B cell (primary cell): ENCODE results near the gene YARS1. TPM values are rescaled to one million over a fixed set of nuclear protein-coding genes. Genes with fewer than 3 reads are reported as not detected.

Experiments used
- ATAC-seq: fragments of 200-7000 bp; cut with Tn5 transposase; one replicate; pipeline ENCODE4 v1.10.0; 2021; ENCODE audit warnings: low read depth, mild to moderate bottlenecking, moderate number of reproducible peaks, moderate library complexity
- CTCF ChIA-PET: fragments of 350-600 bp; sonication (Branson Sonifier 250); formaldehyde crosslinking; loops from one replicate; lab custom pipeline; 2021; ENCODE audit warnings: antibody characterized with exemption, inconsistent platforms; lab: Charles Lee
- POLR2A ChIA-PET: fragments of 350-600 bp; sonication (Branson Sonifier 250); formaldehyde crosslinking; loops from one replicate; lab custom pipeline; 2021; ENCODE audit warnings: antibody characterized with exemption; lab: Charles Lee
- DNase-seq: peaks from one replicate; pipeline ENCODE4 v3.0.0; 2013
- H2AFZ ChIP-seq: 2 replicates; pipeline ENCODE4 v1.6.1; 2012; ENCODE audit warnings: mild to moderate bottlenecking, low read depth, low read length; ENCODE audit not compliant: insufficient read depth, poor library complexity, severe bottlenecking
- H3K27ac ChIP-seq, 2 donors: 1 replicate in 1 of 2; 2 replicates in 1 of 2; pipeline ENCODE4 v1.5.1; 2012 to 2013; ENCODE audit warnings: low read length in 2 of 2, mild to moderate bottlenecking in 2 of 2, moderate library complexity in 1 of 2
- H3K27me3 ChIP-seq, 4 experiments: fragments of 200-600 bp in 1 of 4; sonication (generic) in 1 of 4; replicated peaks in 1 of 4; 1 replicate in 2 of 4; 2 replicates in 2 of 4; pipeline versions ENCODE4 v1.6.1 to v1.7.0; 2013 to 2016; ENCODE audit warnings: low read length in 3 of 4, mild to moderate bottlenecking in 2 of 4, mixed read lengths in 1 of 4, moderate library complexity in 1 of 4; ENCODE audit not compliant: insufficient read depth in 4 of 4, control insufficient read depth in 3 of 4; ENCODE audit errors: control extremely low read depth in 1 of 4
- H3K36me3 ChIP-seq, 2 experiments: replicated peaks in 1 of 2; 1 replicate in 1 of 2; 2 replicates in 1 of 2; pipeline versions ENCODE4 v1.6.1 to v1.7.1; 2013; ENCODE audit warnings: low read length in 1 of 2; ENCODE audit not compliant: insufficient read depth in 2 of 2, control insufficient read depth in 1 of 2; ENCODE audit errors: control extremely low read depth in 1 of 2, extremely low read depth in 1 of 2
- H3K4me1 ChIP-seq, 2 donors: fragments of 200-600 bp in 1 of 2; sonication (generic) in 1 of 2; 1 replicate in 1 of 2; 2 replicates in 1 of 2; pipeline versions ENCODE4 v1.5.1 to v1.6.1; 2013 to 2017; ENCODE audit warnings: low read length in 2 of 2; ENCODE audit not compliant: control insufficient read depth in 2 of 2, insufficient read depth in 2 of 2
- H3K4me2 ChIP-seq: replicated peaks from 2 replicates; pipeline ENCODE3; 2012; ENCODE audit warnings: mild to moderate bottlenecking, low read depth, low read length; ENCODE audit not compliant: poor library complexity, severe bottlenecking
- H3K4me3 ChIP-seq, 5 experiments: fragments of 200-600 bp in 1 of 5; sonication (generic) in 1 of 5; 1 replicate in 3 of 5; 2 replicates in 2 of 5; pipeline versions ENCODE4 v1.5.1 to v1.7.0; 2011 to 2016; ENCODE audit warnings: low read length in 4 of 5, mild to moderate bottlenecking in 4 of 5, low read depth in 2 of 5, control low read depth in 1 of 5, moderate library complexity in 1 of 5; ENCODE audit not compliant: insufficient read depth in 1 of 5; ENCODE audit errors: control extremely low read depth in 1 of 5, extremely low read depth in 1 of 5
- H3K79me2 ChIP-seq: fragments of 200-600 bp; sonication (generic); one replicate; pipeline ENCODE4 v1.6.0; 2016; ENCODE audit warnings: low read length; ENCODE audit not compliant: control insufficient read depth, insufficient read depth
- H3K9ac ChIP-seq: fragments of 200-600 bp; sonication (generic); 2 replicates; pipeline ENCODE4 v1.6.1; 2017; ENCODE audit warnings: mild to moderate bottlenecking, low read length, moderate library complexity
- H3K9me3 ChIP-seq, 3 donors: one replicate each; pipeline versions ENCODE4 v1.6.1 to v1.7.1; 2013; ENCODE audit warnings: low read length in 2 of 3; ENCODE audit not compliant: control insufficient read depth in 2 of 3, insufficient read depth in 1 of 3; ENCODE audit errors: control extremely low read depth in 1 of 3
- H4K20me1 ChIP-seq: 2 replicates; pipeline ENCODE4 v1.6.0; 2012; ENCODE audit warnings: mild to moderate bottlenecking, low read length; ENCODE audit not compliant: insufficient read depth, control insufficient read depth, poor library complexity, severe bottlenecking
- H3K27ac Mint-ChIP-seq: one replicate; pipeline ENCODE4 v1.8.0; 2021; ENCODE audit warnings: mixed read lengths
- H3K27me3 Mint-ChIP-seq: one replicate; pipeline ENCODE4 v1.8.0; 2021; ENCODE audit warnings: mixed read lengths
- H3K4me1 Mint-ChIP-seq: one replicate; pipeline ENCODE4 v1.8.0; 2021; ENCODE audit warnings: mixed read lengths
- H3K4me3 Mint-ChIP-seq: one replicate; pipeline ENCODE4 v1.8.0; 2021; ENCODE audit warnings: mixed read lengths
- H3K9me3 Mint-ChIP-seq: one replicate; pipeline ENCODE4 v1.8.0; 2022; ENCODE audit warnings: mixed read lengths; ENCODE audit not compliant: insufficient read depth
- CTCF ChIP-seq: fragments of 200-600 bp; IDR thresholded peaks from one replicate; pipeline ENCODE4 v1.8.0; 2022; ENCODE audit warnings: antibody characterized with exemption, mild to moderate bottlenecking
- EZH2 ChIP-seq: IDR thresholded peaks from 2 replicates; pipeline ENCODE4 v1.6.1; 2012; ENCODE audit warnings: borderline replicate concordance, low read depth, mild to moderate bottlenecking, moderate library complexity, low read length; ENCODE audit not compliant: insufficient read depth, poor library complexity, severe bottlenecking
- WGBS: methylation state at CpG from one replicate; pipeline ENCODE4 v1.1.5; 2013; ENCODE audit warnings: missing lambda C conversion rate; ENCODE audit not compliant: insufficient coverage; 5-methylcytosine and 5-hydroxymethylcytosine counted together
- intact Hi-C: fragments of 100-400 bp; cut with micrococcal nuclease; formaldehyde crosslinking; loops from one replicate; pipeline ENCODE4 v1.10.0; 2022
- polyA plus RNA-seq: library from polyadenylated mRNA; depleted of rRNA; stranded (reverse); fragments of >200 nt; gene quantifications from 2 replicates; pipeline ENCODE4 v1.2.3, GENCODE V29; 2012
- total RNA-seq, 2 donors: library from RNA; stranded (reverse); fragments of 120-200 nt in 1 of 2; gene quantifications; 1 replicate in 1 of 2; 2 replicates in 1 of 2; pipeline versions ENCODE4 v1.2.3 to v1.2.4, GENCODE V29; 2013 to 2022

The YARS1 gene
- total and polyA plus RNA-seq, 2 donors (not counting 1 experiment from before 2014, with no cell fraction given) = 33.0 to 73.2 TPM

DNA sequence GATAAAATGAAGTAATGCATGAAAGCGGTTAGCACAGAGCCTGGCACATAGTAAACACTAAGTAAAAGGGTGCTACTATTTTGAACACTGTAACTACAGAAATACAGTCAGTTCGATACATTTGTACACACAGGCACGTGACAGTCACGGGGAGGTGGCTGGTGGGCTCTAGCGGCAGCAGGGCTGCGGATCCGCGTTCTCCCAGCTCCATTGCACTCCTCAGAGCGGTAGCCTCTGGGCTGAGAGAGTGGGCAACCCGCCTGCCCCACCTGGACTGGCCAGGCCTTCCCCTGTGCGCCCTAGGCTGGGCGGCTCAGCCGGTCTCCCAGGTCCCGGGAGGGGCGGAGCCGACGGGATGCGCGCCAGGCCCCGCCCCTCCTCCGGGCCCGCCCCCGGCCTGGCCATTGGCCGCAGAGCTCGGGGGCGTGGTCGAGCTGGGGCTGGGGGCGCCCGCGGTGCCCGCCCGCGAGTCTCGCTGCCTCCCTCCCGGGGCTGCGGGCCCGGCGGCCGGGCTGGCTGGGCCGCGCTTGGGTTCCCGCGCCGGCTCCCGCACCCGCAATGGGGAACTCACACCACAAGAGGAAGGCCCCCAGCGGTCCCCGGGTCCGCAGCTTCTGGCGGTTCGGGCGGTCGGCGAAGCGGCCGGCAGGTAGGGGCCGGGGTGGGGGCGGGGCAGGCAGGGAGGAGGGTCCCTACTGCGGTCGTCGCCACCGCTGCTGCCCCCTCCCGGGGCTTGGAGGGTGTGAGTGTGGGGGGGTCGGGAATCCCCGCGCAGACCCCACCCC is 63.4 kb downstream of the YARS1 start:
- Histone ChIP-seq H3K36me3 (no peaks in the 10 kb centered on the region), H3K79me2 (no peaks in the 10 kb centered on the region), H3K4me2 (peak overlapping the region; percentile 96), H3K4me3 (peak overlapping the region; percentile 31 to 61 (median 48)), H2AFZ (peak overlapping the region; percentile 83), H3K27me3 (peaks cover 0 to 36% (median 4%) of the 10 kb centered on the region in 4 experiments), H3K4me1 (peaks cover 11 to 15% of the 10 kb centered on the region in 2 donors), H3K9me3 (peaks cover 0 to 3% (median 0%) of the 10 kb centered on the region in 3 donors), H4K20me1 (no peaks in the 10 kb centered on the region), H3K9ac (peak overlapping the region; percentile 60), H3K27ac (no peak overlapping the region)
- WGBS = 2% methylated on average over 56 of the region's 66 CpGs
- TF ChIP-seq CTCF (no peak), EZH2 (no peak)
- peak; percentile 94 for ATAC-seq
- peak; percentile 83 for DNase-seq
- peaks cover 11% of the 10 kb centered on the region for H3K4me1 Mint-ChIP-seq
- intact Hi-C loops = loop anchor here (1.0 to 5.0 kb wide), 2 partner anchors 41 to 64 kb away; partner anchors contain the start of genes S100PBP and YARS1
- ChIA-PET POLR2A (interaction anchor here (0.6 kb wide), 1 partner anchor 18 kb away, joined by 5 read pairs; no protein-coding TSS in a partner anchor), CTCF (interaction anchor here (0.7 to 0.8 kb wide), 2 partner anchors 42 kb away, joined by 3 to 4 read pairs; no protein-coding TSS in a partner anchor)
- peak overlapping the region; percentile 86 for H3K4me3 Mint-ChIP-seq
- H3K27ac Mint-ChIP-seq = peak overlapping the region; percentile 51
- peaks cover 22% of the 10 kb centered on the region for H3K27me3 Mint-ChIP-seq
- no peaks in the 10 kb centered on the region for H3K9me3 Mint-ChIP-seq

DNA sequence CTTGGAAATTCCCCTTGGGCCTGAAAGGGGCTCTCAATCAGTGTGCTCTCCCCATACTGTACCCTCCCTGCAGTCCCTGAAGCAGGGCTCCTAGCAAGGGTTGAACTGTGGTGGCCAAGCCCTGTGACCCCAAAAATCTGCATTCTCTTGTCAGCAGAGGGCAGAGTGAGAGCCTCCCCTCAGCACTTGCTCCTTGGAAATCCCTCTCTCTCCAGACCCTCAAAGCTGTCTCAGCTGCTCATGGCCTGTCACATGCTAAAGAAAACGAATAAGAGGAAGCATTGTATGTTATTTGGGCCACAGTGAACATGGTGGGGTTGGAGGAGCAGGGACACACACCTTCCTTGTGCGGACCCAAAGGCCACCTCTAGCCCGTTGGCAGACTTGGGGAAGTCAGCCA is 67.4 kb downstream of the YARS1 start:
- Histone ChIP-seq H3K4me3 (no peak overlapping the region), H3K9me3 (peaks cover 0 to 3% (median 0%) of the 10 kb centered on the region in 3 donors), H4K20me1 (no peaks in the 10 kb centered on the region), H3K79me2 (no peaks in the 10 kb centered on the region), H3K9ac (no peak overlapping the region), H3K27me3 (peaks cover 0 to 30% (median 4%) of the 10 kb centered on the region in 4 experiments), H3K4me2 (no peak overlapping the region), H3K27ac (no peak overlapping the region), H3K36me3 (no peaks in the 10 kb centered on the region), H3K4me1 (peaks cover 11 to 15% of the 10 kb centered on the region in 2 donors), H2AFZ (no peak overlapping the region)
- 90% methylated on average over 2 of the region's 3 CpGs for WGBS
- POLR2A ChIA-PET = interaction anchor here (0.6 kb wide), 1 partner anchor 684 kb away, joined by 3 read pairs; no protein-coding TSS in a partner anchor
- Mint-ChIP-seq H3K27me3 (peaks cover 27% of the 10 kb centered on the region), H3K4me1 (peaks cover 11% of the 10 kb centered on the region), H3K4me3 (no peak overlapping the region), H3K27ac (no peak overlapping the region), H3K9me3 (no peaks in the 10 kb centered on the region)
- ATAC-seq (no peak), DNase-seq (no peak)
- CTCF ChIA-PET = no interaction called here
- intact Hi-C loops = loop anchor here (5.0 kb wide), 1 partner anchor 68 kb away; the partner anchor contains the start of genes S100PBP and YARS1
- TF ChIP-seq EZH2 = no peak
- TF ChIP-seq CTCF = no peak
